HG02759 (cell line): ENCODE results near the gene MCM7.
"Not testable (repeated sequence)": the region's sequence is repeated elsewhere in the genome, so short reads cannot be mapped to it uniquely, and the experiment has no call there.

Source experiments
- ATAC-seq: cut with Tn5 transposase; IDR thresholded peaks from one replicate; pipeline ENCODE4 v1.9.1; 2021; ENCODE audit warnings: mild to moderate bottlenecking, moderate library complexity; ENCODE audit not compliant: unreplicated experiment

Gene MCM7

DNA sequence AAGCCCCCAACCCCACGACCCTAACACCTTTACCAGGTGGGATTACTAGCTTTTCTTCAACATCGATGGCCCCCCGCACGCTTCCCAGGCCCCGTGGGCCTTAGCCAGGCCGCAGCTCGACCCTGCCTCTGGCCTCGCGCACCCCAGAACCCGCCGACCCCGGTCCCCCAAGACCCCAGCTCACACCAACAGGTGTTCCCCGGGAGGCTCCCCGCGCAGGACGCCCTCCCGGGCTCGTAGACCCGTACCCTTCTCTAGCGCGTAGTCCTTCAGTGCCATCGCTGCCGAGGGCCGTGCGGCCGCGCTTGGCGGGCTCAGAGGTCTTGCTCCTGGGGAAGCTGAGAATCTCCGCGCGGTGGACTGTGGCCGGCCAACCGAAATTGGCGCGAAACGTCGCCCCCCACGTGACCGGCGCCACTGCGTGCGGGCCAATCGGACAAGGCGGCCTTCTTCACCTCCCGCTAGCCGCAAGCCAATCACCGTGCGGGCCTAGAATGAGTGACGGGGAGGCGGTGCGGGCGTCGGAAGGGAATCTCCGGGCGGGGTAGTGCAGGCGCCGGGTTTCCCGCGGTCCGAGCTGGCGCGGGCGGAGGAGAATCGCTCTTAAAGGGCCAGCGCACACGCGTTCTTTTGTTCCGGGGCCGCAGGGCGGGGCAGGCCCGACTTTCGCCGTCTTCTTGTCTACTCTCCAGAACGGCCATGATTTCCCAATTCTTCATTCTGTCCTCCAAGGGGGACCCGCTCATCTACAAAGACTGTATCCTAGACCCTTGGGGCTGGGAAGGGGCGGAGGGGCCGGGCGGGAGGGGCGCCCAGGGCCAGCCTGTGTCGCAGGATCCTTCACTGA is at the start of gene MCM7, which contains the start of gene AP4M1:
MCM7 (minus strand) TSS at position 382 of the 847 bp plus-strand sequence; CDS start at position 279, 103 bp downstream.
AP4M1 (plus strand) TSS at position 628 of the 847 bp plus-strand sequence; CDS start at position 700, 72 bp downstream.
- ATAC-seq: peak; percentile 85

DNA sequence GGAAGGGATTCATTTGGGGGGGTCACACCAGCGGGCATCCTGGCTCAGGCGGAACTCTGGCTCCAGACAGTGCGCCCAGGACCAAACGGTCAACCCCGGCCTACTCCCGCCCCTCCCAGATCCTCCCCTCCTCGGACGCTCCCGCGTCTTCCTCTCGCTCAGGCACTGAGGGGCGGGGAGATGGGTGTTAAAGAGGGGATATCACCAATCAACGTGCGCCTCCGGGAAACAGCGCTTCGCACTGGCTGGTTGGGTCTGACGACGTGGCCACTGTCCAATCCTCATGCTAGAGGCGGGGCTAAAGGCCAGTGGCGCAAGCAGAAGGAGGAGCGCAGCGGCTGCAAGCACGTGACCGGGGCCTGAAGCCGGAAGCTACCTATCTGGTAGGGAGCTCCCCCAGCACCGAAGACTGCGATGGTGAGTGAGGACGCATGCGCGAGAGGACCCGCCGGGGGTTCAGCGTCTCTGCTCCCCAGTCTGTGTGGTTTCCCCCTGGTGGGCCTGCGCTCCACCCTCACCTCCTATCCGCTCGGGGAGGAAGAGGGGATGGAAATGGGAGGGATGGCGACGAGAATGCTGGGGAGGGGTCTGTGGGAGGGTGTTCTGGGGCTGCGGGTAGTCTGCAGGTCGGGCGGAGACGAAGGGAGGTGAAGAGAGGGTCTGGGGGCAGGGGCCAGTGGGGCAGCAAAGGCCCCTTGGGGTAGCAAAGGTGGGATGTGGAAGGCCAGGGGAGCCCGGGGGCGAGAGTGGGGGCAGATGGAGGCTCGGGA is 47.5 kb upstream of the MCM7 start, which contains the start of gene LAMTOR4:
LAMTOR4 (plus strand) TSS at position 360 of the 770 bp plus-strand sequence; CDS start at position 415, 55 bp downstream.
- ATAC-seq: peak; percentile 97

DNA sequence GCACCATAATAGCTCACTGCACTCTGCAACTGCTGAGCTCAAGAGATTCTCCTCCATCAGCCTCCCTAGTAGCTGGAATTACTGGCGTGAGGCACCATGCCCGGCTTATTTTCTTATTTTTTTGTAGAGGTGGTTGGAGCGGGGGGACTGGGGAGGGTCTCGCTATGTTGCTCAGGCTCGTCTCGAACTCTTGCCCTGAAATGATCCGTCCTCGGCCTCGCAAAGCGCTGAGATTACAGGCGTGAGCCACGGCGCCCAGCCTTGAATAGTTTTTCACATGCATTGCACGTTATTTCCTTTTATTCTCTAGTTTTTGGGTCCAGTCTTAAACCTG is 47.0 kb upstream of the MCM7 start:
- ATAC-seq: no peak

DNA sequence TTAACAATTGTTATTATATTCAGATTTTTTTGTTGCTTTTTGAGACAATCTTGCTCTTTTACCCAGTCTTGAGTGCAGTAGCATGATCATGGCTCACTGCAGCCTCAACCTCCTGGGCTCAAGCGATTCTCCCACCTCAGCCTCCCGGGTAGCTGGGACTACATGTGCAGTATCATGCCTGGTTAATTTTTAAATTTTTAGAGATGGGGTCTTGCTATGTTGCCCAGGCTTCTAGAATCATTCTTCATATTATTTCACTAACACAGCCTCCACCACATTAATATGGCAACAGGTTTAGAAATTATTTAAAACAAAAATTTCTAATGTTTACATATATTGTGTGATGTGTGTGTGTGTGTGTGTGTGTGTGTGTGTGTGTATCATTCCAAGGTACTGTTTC is 46.1 kb upstream of the MCM7 start:
- ATAC-seq: no peak

DNA sequence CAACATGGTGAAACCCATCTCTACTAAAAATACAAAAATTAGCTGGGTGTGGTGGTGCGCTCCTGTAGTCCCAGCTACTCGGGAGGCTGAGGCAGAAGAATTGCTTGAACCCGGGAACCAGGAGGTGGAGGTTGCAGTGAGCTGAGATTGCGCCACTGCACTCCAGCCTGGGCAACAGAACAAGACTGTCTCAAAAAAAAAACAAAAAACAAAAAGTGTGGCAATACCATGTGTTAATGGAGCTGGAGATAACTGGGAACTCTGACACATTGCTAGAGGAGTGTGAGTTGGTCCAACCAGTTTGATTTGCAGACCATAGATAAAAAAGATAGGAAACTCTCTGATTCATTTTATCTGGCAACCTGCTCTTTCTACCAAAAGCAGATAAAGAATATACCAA is 45.2 kb upstream of the MCM7 start:
- not testable (repeated sequence) for ATAC-seq

DNA sequence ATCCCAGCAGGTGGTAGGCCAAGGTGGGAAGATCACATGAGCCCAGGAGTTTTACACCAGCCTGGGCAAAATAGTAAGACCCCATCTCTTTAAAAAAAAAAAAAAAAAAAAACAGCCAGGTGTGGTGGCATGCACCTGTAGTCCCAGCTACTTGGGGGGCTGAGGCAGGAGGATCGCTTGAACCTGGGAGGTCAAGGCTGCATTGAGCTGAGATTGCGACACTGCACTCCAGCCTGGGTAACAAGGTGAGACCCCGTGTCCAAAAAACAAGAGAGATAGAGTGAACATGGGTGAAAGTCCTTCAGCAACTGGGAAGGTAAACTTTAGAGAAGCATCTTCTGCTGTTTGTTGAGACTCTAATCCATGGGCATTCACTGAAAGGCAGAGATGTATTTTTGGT is 41.3 kb upstream of the MCM7 start:
- no peak for ATAC-seq

DNA sequence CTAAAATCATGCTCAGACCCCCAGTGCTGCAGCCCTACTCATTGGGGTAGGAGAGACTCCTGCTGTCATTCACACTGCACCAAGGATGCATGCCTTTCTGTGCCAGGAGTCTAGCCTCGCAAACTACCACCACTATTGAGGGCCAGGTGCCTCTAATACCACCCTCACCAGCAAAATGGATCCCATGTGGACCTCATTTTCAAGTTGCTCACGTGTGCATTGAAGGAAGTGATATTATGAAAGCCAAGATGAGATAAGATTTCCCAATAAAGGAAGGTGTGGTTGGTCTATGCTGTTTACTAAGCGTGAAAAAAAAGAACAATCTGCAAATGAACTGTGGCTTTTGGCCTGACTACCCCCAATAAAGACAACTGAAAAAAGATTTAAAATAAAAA is 40.4 kb upstream of the MCM7 start:
- no peak for ATAC-seq

DNA sequence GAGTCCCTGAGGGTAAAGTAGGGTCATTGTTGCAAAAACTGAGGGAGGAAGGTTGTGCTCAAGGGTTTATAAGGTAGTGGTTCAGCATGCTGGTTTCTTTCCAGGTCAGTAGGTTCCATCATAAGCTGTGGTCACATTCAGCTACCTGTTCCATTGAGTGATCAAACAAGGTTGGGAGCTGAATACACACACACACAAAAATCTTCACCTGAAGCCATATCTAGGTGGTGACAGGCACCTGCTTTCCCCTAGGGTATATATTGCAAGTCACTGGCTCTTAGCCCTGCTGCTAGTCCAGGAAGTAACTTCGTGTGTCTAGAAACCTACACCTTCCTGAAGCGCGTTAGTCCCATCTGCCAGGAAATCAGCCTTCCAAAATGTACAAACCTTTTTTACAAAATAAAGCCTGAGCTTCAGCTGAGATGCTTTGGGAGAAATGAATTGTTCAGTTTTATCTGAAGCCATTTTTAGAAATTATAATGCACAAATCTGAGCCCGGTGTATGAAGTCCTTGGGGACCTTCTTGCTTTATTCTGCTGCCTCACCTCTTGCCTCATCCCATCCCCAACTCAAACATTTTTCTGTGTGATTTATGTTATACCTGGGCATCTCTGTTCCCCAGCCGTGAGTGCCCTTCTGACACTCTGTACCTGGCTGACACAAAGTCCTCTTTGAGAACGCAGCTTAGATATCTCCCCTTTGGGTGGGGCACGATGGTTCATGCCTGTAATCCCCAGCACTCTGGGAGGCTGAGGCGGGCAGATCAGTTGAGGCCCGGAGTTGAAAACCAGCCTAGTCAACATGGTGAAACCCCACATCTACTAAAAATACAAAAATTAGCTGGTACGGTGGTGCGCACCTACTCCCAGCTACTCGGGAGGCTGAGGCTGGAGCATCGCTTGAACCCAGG is 36.9 kb upstream of the MCM7 start:
- no peak for ATAC-seq

DNA sequence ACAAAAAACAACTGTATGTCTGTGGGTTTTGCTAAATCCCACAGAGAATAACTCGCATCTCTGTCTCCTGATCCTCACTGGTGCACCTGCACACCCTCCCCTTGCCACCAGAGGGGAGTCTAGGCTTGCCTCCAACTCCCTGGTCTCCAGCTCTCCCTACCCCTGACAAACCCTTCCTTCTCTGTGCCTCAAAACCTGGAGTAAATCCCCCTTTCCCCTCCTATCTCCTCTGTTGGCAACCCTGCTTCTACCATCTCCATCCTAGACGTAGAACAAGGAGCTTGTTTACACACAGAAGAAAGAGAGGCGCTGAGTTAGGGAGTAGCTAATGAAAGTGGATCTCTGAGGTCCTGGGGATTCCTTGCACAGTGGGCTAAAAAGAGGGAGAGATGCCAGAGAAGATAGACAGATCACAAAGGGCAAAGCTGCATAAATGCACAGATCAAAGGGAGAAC is 31.5 kb upstream of the MCM7 start:
- peak; percentile 63 for ATAC-seq

DNA sequence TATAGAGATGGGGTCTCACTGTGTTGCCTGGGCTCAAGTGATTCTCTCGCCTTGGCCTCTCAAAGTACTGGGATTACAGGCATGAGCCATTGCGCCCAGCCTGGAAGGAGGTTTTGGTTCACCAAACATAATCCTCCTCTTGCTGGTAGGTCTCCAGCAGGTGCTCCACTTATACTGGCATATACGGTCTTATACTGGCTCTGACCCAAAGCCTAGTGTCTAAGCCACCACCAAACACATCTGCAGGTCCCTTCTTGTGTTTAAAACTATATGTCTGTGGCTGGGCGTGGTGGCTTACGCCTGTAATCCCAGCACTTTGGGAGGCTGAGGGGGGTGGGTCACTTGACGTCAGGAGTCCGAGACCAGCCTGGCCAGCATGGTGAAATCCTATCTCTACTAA is 30.9 kb upstream of the MCM7 start:
- ATAC-seq: no peak

DNA sequence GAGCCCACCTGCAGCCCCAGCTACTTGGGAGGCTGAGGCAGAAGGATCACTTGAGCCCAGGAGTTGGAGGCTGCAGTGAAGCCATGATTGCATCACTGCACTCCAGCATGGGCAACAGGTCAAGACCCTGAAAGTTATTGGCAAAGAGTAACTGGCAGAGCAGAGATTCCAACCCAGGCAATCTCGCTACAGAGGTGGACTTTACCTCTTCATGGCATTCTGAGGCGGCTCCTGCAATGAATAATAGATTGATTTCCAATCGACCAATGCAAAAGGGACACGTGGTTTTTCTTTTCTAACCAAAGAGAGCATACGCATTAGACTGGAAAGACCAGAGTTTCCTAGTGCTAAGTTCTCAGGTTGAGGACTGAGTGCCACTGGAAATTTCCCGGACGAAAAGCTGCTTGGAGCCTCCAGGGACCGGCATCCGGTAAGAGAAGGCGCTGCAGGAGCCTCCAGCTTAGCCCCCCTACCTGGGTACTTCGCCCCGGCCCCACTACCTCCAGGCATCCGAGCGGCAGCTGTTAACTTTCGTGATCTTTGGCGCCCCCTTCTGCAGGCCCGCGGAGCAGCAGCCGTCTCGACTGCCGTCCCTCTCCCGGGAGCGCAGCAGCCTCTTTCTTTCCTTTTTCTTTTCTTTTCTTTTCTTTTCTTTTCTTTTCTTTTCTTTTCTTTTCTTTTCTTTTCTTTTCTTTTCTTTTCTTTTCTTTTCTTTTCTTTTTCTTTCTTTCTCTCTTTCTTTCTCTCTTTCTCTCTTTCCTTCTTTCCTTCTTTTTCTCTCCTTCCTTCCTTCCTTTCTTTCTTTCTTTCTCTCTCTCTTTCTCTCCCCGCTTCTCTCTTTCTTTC is 29.6 kb upstream of the MCM7 start:
- no peak for ATAC-seq

DNA sequence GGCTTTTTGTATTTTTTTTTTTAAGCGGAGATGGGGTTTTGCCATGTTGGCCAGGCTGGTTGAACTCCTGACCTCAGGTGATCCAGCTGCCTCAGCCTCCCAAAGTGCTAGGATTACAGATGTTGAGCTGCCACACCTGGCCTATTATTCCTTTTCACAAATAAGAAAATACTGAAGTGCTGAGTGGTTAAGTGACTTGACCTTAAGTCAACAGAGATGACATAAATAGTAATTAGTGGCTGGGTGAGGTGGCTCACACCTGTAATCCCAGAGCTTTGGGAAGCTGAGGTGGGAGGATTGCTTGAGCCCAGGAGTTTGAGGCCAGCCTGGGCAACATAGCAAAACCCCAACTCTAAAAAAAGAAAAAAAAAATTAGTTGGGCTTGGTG is 29.0 kb upstream of the MCM7 start:
- not testable (repeated sequence) for ATAC-seq

DNA sequence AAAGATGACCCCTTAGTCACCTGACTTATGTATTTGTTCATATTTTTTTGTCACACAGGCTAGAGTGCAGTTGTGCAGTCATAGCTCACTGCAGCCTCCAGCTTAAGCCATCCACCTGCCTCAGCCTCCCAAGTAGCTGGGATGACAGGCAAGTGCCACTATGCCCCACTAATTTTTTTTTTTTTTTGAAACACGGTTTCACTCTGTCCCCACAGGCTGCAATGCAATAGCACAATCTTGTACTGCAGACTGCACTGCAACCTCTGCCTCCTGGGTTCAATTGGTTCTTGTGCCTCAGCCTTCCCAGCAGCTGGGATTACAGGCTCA is 27.4 kb upstream of the MCM7 start:
- no peak for ATAC-seq

DNA sequence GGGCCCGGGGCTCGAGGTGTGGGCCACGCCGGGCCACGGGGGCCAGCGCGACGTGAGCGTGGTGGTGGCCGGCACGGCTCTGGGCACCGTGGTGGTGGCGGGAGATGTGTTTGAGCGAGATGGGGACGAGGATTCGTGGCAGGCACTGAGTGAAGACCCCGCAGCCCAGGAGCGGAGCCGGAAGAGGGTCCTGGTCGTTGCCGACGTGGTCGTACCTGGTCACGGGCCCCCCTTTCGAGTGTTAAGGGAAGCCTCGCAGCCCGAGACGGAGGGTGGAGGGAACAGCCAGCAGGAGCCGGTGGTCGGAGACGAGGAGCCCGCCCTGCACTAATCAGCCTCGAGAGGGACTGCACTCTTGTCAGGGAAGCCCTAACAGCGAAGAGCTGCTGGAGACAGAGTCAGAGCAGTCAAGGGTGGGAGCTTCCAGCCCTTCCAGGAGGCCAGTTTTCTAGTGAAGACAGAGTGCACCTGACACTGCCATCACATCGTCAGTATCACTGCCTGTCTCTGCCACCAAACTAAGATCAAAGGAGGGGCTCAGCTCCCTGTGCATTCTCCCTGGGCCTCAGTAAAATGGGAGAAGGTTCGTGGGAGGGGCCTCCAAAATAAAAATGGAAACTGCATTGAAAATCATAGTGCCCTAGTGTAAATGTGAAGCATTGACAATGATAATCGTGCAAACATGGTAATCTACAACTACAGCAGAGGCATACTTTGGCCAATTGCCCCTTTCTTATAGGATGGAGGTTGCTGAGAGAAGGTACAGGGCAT is 26.9 kb upstream of the MCM7 start:
- no peak for ATAC-seq

DNA sequence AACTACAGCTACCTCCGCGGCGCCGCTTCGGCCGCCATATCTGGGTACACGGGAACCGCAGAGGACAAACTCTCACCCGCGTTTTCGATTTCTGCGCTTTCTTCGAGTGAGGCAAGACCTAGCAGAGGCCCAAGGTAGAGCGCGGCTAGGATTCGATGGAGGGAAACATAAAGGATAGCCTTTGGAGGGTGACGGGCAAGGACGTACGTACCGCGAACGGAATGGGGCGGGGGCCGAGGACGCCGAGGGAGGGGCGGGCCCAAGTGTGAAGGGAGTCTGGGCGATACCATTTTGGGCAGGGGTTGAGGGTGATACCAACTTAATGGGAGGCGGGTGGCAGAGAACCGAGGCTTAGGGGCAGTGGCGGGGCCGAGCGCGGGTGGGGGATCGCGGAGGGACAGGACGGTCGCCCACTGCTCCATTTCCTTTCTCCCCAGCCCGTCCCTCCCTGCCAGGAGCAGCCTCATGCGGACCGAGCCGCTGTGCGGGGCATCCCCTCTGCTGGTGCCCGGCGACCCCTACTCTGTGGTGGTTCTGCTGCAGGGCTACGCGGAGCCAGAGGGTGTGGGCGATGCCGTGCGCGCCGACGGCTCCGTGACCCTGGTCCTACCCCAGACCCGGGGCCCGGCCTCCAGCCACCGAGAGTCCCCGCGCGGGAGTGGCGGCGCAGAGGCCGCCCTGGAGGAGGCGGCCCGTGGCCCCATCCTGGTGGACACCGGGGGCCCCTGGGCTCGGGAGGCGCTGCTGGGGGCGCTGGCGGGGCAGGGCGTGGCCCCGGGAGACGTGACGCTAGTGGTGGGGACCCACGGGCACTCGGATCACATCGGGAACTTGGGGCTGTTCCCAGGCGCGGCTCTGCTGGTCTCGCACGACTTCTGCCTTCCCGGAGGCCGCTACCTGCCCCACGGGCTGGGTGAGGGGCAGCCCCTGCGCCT is 26.0 kb upstream of the MCM7 start, which contains the start of gene MBLAC1:
MBLAC1 (plus strand) TSS at position 37 of the 935 bp plus-strand sequence; CDS start at position 466, 429 bp downstream.
- peak; percentile 65 for ATAC-seq

DNA sequence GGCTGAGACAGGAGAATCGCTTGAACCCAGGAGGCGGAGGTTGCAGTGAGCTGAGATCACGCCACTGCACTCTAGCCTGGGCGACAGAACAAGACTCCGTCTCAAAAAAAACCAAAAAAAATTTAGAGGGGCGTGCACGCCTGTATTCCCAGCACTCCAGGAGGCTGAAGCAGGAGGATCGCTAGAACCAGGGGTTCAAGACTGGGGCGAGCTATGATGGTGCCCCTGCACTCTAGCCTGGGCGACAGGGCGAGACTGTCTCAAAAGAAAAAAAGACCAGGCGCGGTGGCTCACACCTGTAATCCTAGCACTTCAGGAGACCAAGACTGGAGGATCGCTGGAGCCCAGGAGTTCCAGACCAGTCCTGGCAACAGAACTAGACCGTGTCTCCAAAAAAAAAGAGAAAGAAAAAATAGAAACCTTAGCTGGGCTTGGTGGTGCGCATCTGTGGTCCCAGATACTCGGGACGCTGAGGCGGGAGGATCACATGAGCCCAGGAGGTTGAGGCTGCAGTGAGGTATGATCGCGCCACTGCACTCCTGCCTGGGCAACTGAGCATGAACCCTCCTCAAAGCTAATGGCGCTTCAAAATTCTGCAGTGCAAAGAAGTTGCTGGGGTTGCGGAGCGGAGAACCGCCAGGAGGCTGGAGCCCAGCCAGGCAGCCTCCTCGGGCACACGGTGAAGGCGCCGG is 25.2 kb upstream of the MCM7 start:
- ATAC-seq: no peak
